KMS-11 (cell line): ENCODE data around the gene SERPINA5.

Source experiments
- H2AFZ ChIP-seq: fragments of 200-600 bp; sonication (generic); 2 replicates; pipeline ENCODE4 v1.6.1; 2016; ENCODE audit warnings: antibody characterized with exemption, mixed run types, low read depth
- H3K27ac ChIP-seq: fragments of 200-600 bp; sonication (generic); 2 replicates; pipeline ENCODE4 v1.6.1; 2016; ENCODE audit warnings: mild to moderate bottlenecking, mixed run types
- H3K27me3 ChIP-seq: fragments of 200-600 bp; sonication (generic); 2 replicates; pipeline ENCODE4 v1.6.1; 2017; ENCODE audit warnings: mild to moderate bottlenecking, low read depth, mixed run types, moderate library complexity; ENCODE audit not compliant: insufficient read depth
- H3K36me3 ChIP-seq: fragments of 200-600 bp; sonication (generic); 2 replicates; pipeline ENCODE4 v1.6.1; 2017; ENCODE audit warnings: mild to moderate bottlenecking, mixed run types; ENCODE audit not compliant: insufficient read depth
- H3K4me1 ChIP-seq: fragments of 200-600 bp; sonication (generic); 2 replicates; pipeline ENCODE4 v1.6.1; 2016; ENCODE audit warnings: mild to moderate bottlenecking, low read depth, mixed run types; ENCODE audit not compliant: poor library complexity, severe bottlenecking
- H3K4me2 ChIP-seq: fragments of 200-600 bp; sonication (generic); 2 replicates; pipeline ENCODE4 v1.7.0; 2016; ENCODE audit warnings: mild to moderate bottlenecking, mixed run types
- H3K4me3 ChIP-seq: fragments of 200-600 bp; sonication (generic); IDR thresholded peaks from 2 replicates; pipeline ENCODE4 v1.6.1; 2017; ENCODE audit warnings: low read depth, low read length, mixed read lengths; ENCODE audit not compliant: insufficient read depth
- H3K79me2 ChIP-seq: fragments of 200-600 bp; sonication (generic); 2 replicates; pipeline ENCODE4 v1.6.1; 2016; ENCODE audit warnings: low read depth, mixed run types; ENCODE audit not compliant: insufficient read depth
- H3K9ac ChIP-seq: fragments of 200-600 bp; sonication (generic); 2 replicates; pipeline ENCODE4 v1.6.1; 2016; ENCODE audit warnings: mild to moderate bottlenecking, mixed run types
- H4K20me1 ChIP-seq: fragments of 200-600 bp; sonication (generic); 2 replicates; pipeline ENCODE4 v1.6.1; 2016; ENCODE audit warnings: mild to moderate bottlenecking, mixed run types; ENCODE audit not compliant: insufficient read depth
- TF ChIP-seq, protein P1 (sequence below): fragments of 200-600 bp; sonication (generic); conservative IDR thresholded peaks from 2 replicates; pipeline ENCODE4 v1.6.1; 2017; ENCODE audit warnings: low read depth, mild to moderate bottlenecking, antibody characterized with exemption, low read length, moderate library complexity, mixed read lengths

SERPINA5 gene

DNA sequence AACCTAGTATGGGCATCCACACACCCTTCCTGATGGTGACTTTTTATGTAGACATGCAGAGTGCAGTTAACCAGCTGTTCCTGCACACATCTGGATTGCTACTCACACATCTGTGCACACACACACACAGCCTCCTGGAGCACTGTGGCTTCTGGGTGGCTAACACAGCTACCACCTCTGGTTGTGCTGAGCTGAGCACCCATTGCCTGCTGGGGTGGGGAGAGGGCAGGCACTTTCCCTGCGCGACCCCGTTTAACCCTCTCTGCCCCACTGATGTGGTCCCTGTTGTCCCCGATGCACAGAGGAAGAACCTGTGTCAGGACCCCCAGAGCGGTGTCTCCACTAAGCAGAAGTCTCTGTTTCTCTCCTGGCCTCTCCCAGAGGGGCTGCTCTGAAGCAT lies 16.6 kb downstream of the SERPINA5 start:
- Histone ChIP-seq H3K9ac (no peak overlapping the region), H3K4me1 (no peaks in the 10 kb centered on the region), H4K20me1 (no peaks in the 10 kb centered on the region), H3K27me3 (no peaks in the 10 kb centered on the region), H3K4me3 (no peak overlapping the region), H3K79me2 (no peaks in the 10 kb centered on the region), H3K27ac (no peak overlapping the region), H2AFZ (no peak overlapping the region), H3K4me2 (no peak overlapping the region), H3K36me3 (no peaks in the 10 kb centered on the region)
- TF ChIP-seq, protein P1, sequence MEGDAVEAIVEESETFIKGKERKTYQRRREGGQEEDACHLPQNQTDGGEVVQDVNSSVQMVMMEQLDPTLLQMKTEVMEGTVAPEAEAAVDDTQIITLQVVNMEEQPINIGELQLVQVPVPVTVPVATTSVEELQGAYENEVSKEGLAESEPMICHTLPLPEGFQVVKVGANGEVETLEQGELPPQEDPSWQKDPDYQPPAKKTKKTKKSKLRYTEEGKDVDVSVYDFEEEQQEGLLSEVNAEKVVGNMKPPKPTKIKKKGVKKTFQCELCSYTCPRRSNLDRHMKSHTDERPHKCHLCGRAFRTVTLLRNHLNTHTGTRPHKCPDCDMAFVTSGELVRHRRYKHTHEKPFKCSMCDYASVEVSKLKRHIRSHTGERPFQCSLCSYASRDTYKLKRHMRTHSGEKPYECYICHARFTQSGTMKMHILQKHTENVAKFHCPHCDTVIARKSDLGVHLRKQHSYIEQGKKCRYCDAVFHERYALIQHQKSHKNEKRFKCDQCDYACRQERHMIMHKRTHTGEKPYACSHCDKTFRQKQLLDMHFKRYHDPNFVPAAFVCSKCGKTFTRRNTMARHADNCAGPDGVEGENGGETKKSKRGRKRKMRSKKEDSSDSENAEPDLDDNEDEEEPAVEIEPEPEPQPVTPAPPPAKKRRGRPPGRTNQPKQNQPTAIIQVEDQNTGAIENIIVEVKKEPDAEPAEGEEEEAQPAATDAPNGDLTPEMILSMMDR: no peak

DNA sequence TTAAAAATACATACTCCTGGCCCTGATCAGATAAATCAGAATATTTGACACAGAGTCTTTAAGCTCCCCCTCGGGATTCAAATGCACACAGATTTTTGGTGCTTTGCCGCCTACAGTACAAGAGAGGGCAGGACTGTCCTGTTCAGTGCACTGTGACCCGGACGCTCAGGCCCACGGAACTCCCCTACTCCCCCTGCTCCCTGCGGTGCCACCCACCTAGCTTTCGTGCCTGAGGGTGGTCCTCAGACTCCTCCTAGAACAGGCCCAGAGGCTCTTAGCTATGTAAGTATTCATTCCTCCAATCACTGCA lies 17.2 kb downstream of the SERPINA5 start:
- H4K20me1 ChIP-seq: no peaks in the 10 kb centered on the region
- H3K36me3 ChIP-seq: no peaks in the 10 kb centered on the region
- H3K4me1 ChIP-seq: no peaks in the 10 kb centered on the region
- no peak overlapping the region for H3K4me3 ChIP-seq
- no peak overlapping the region for H3K9ac ChIP-seq
- H3K27me3 ChIP-seq: no peaks in the 10 kb centered on the region
- TF ChIP-seq, protein P1: no peak
- H3K27ac ChIP-seq: no peak overlapping the region
- no peak overlapping the region for H2AFZ ChIP-seq
- H3K4me2 ChIP-seq: no peak overlapping the region
- no peaks in the 10 kb centered on the region for H3K79me2 ChIP-seq

DNA sequence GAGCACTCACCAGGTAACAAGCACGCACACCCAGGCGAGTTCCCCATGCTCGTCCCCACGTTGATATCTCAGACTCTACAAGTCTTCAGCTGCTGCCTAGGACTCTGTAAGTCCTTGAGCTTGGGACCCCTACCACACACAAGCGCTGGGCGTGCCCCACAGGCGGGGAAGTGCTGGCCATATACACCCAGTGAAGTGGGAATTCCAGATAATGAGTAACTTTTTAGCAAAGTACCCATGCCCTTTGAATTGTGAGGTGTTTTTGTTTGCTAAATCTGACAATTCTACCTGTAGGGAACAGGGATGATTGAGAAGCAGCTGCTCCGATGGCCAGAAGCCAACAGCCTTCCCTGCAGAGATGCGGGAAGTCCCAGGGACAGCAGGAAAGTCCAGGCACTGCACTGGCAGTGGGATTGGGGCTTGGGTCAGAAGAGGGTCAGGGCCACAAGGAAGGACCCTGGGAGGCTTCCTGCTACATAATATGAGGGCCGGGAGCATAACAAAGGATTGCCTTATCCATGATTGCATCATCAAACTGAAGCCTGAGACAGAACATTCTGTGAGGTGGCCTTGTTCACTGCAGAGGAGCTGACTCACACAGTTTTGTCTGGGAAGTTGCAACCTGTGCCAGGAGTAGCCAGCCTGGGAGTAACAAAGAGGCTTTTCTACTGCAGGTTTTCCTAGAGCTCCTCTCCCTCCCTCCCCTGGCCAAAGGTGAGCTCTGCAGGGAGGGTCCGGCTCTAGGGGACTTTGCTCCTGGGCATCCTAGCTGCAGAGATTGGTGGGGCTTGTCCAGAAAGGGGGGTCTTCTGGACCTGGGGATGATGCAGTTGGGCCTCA lies 17.8 kb downstream of the SERPINA5 start:
- H3K36me3 ChIP-seq: no peaks in the 10 kb centered on the region
- no peak overlapping the region for H2AFZ ChIP-seq
- H3K4me1 ChIP-seq: no peaks in the 10 kb centered on the region
- H3K79me2 ChIP-seq: no peaks in the 10 kb centered on the region
- no peak overlapping the region for H3K9ac ChIP-seq
- no peaks in the 10 kb centered on the region for H4K20me1 ChIP-seq
- TF ChIP-seq, protein P1: no peak
- H3K4me3 ChIP-seq: no peak overlapping the region
- no peak overlapping the region for H3K4me2 ChIP-seq
- H3K27ac ChIP-seq: no peak overlapping the region
- no peaks in the 10 kb centered on the region for H3K27me3 ChIP-seq

DNA sequence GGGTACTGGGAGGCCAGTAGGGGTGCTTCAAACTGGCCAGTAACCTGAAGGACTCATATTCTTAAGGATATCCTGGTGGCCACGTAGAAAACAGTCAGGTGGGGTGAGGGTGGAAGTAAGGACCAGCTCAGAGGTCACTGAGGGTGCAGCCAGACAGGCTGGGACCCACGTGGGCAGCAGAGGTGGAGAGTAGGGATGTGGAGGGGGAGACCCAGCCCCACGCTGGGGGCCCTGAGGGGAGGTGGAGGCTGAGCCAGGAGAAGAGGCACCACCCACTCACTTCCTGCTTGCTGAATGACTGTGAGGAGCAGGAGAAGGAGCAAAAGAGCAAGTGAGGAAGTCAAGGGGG lies 18.4 kb downstream of the SERPINA5 start:
- no peak overlapping the region for H3K27ac ChIP-seq

More for the DNA sequence above, 18.4 kb downstream of the SERPINA5 start:
- no peak overlapping the region for H3K4me3 ChIP-seq
- H2AFZ ChIP-seq: no peak overlapping the region
- no peak overlapping the region for H3K4me2 ChIP-seq
- H4K20me1 ChIP-seq: no peaks in the 10 kb centered on the region
- H3K27me3 ChIP-seq: no peaks in the 10 kb centered on the region
- H3K79me2 ChIP-seq: no peaks in the 10 kb centered on the region
- H3K4me1 ChIP-seq: no peaks in the 10 kb centered on the region
- no peak overlapping the region for H3K9ac ChIP-seq
- TF ChIP-seq, protein P1: no peak
- no peaks in the 10 kb centered on the region for H3K36me3 ChIP-seq
